SW 1271 (cell line): ENCODE measurements around the gene NBR1.
"Not testable (repeated sequence)": the region's sequence is repeated elsewhere in the genome, so short reads cannot be mapped to it uniquely, and the experiment has no call there.

Source experiments
- DNase-seq, 2 experiments: peaks; one replicate each; lab custom pipeline; 2025; lab: John Stamatoyannopoulos, UW

The NBR1 gene

GRCh38 chr17:43153197-43153835 lies 17.7 kb upstream of the NBR1 start:
- DNase-seq, result not testable (repeated sequence)

GRCh38 chr17:43155666-43156065 lies 15.3 kb upstream of the NBR1 start:
- no peak for DNase-seq

- DNase-seq, result not testable (repeated sequence)
Observed at GRCh38 chr17:43159232-43159631, 11.8 kb upstream of the NBR1 start.

- not testable (repeated sequence) for DNase-seq
Observed at GRCh38 chr17:43159957-43160356, 11.1 kb upstream of the NBR1 start.

- not testable (repeated sequence) for DNase-seq
Observed at GRCh38 chr17:43165971-43166370, 5.0 kb upstream of the NBR1 start.

DNA sequence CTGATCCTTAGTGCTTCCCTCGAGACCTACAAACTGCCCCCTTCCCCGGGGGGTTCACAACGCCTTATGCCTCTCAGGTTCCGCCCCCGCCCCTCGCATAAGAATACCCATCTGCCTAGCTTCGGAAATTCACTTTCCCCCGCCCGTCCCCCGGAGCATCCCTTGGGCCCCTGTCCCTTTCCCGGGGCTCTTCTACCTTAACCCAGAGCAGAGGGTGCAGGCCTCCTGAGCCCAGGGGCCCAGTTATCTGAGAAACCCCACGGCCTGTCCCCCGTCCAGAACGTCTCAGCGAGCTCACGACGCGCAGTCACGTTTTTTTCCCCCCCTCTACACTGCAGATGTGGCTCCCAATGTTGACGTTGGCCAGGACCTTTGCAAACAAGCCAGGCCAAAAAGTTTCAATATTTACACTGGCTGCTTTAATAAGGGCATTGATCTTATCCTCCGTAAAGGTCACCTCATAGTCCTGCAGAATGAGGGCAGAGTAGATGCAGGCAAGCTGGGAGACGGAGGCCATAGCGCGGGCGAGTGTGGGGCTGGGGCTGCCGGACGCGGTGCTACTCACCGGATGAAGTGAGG lies 1.4 kb upstream of the NBR1 start:
- DNase-seq, result no peak

DNA sequence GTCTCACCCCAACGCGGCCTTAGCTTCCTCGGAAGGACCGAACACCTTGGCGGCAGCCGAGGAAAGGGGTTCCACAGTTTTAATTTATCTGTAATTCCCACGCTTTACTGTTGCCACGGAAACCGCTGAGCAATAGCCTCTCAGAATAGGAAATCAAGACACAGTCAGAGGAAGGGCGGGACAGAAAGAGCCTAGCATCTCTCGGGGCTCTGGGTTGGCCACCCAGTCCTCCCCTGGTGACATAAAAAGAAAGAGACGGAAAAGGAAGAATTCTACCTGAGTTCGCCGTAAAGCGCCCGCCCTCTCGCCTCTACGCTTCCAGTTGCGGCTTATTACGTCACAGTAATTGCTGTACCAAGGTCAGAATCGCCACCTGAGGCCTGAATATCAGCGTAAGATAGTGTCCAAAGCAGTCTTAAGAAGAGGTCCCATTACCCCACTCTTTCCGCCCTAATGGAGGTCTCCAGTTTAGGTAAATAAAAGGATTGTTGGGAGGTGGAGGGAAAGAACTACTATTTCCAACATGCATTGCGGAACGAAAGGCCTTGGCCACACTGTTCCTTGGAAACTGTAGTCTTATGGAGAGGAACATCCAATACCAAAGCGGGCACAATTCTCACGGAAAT lies 761 bp upstream of the NBR1 start:
- peak; percentile 87 to 99 for DNase-seq

DNA sequence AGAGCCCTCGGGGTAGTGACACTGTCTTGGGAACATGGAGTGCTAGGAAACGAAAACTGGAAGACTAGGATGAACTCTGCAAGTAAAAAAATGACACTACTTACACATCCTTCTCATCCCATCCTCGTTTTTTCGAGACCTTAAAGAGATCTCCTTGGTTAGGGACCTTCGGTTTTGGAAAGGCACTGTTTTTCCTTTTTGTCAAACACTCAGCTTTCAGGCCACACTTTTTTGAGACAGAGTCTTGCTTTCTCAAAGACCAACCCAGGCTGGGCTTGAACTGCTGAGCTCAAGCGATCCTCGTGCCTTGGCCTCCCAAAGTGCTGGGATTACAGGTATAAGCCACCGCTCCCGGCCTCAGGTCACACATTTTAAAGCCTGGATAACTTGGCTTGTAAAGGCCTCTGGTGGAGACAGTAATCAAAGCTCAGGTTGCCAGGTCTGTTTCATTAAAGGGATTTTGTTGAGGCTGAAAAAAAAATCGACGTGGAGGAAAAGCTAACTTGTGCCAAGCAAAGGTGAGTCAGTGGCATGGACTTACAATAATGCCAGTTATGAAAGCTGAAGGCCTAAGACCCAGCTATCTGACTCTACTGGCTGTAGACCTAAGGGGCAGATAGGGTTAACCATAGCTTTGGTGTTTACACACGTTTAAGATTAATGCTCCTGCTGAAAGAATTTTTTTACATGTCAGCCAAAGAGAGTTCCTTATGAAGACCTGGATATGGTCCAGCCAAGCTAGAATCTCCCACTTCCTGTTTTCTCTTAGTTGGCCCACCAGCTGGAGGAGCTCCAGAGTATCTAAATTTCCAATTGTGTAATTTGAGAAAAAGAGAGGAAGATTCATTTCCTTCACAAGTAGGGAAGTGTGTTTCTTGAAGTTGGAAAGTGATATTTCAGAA lies 823 bp downstream of the NBR1 start:
- DNase-seq, result peak; percentile 65 to 87

DNA sequence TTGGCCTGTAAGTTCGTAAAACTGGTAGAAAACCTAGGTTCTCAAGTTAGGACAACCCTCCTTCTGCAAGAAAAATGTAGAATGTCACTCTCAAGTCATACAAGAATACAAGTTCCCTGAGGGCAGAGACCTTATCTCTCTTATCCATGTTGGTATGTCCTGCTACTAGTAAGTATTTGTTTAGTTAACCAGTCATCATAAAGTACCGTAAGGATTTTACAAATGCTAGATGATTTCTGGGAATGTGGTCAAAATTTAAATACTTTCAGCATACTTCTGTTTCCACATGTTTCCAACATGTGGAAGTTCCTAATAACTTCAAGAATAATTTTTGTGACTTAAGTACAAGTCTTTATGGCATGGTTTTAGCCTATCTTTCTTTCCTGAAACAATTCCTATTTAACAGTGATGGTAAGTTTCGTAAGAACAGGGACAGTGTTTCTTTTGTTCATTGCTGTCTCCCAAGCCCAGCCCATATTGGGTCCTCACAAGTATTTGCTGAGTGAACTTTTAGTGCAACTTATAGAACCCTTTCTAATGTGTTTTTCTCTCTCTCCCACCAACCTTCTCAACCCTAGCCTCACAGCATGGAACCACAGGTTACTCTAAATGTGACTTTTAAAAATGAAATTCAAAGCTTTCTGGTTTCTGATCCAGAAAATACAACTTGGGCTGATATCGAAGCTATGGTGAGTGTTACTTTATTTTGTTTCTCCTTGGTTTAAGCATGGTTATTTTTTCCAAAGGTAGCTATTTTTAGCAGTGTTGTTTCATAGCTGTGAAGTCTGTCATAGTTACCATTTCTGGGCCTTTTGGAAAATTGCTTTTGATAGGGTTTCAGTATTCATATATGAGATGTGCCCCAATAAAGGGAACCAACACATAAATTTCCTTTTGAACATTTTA lies 4.5 kb downstream of the NBR1 start:
- peak in 1 of 2 experiments; percentile 5 for DNase-seq

DNA sequence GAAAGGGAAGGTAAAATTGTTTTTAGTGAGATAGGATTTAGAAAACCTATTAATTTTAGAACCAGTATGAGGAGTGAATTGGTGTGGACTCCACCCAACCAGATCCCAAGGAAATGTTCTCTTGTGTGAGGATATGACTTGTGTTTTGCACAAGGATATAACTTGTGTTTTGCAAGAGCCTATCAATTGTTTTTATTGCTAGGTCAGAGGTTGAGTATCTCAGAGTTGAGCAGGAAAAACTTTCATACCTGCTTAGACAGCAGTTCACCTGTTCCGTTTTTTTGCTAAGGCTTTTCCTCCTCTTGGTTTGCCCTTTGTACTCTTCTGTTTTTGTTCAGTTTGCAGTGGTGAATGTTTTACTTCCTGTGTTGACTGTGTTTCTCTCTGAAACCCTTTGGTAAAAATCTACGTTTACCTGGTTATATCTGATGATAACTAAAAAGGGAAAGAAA lies 5.1 kb downstream of the NBR1 start:
- no peak for DNase-seq

- no peak for DNase-seq
Observed at GRCh38 chr17:43183921-43184320, 12.9 kb downstream of the NBR1 start.

GRCh38 chr17:43186656-43187055 lies 15.6 kb downstream of the NBR1 start:
- DNase-seq, result not testable (repeated sequence)

GRCh38 chr17:43193251-43193650 lies 22.2 kb downstream of the NBR1 start:
- no peak for DNase-seq

DNA sequence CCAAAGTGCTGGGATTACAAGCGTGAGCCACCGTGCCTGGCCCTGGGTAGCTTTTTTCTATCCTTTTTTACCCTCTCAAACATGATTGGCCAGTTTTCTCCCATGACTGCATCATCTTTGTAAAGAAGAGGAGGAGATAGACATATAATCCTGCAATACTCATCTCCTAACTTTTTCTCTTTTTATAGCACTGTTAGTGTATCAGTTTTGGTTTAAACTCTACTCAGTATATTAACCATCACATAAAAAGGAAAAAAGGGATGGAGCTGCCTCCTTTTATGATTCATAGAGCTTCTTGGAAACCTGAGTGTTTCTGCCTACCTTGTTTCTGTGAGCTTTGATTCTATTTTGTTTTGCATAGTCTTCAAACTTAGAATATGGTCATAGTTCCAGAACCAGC lies 28.6 kb downstream of the NBR1 start:
- DNase-seq, result no peak

- DNase-seq, result no peak
Observed at GRCh38 chr17:43200127-43200526, 29.1 kb downstream of the NBR1 start.

DNA sequence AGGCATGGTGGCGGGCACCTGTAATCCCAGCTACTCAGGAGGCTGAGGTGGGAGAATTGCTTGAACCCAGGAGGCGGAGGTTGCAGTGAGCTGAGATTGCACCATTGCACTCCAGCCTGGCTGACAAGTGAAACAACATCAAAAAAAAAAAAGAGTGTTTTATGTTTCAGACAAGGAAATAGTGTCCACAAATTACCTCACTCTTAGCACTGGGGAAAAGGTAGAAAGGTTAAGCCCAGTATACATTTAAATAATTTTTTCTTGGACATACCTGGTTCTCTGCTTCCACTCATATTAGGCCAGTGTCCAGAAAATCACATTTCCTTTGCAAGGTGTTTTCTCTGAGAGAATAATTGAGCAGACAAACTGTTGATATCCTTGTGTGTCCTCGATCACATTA lies 32.0 kb downstream of the NBR1 start:
- not testable (repeated sequence) for DNase-seq

DNA sequence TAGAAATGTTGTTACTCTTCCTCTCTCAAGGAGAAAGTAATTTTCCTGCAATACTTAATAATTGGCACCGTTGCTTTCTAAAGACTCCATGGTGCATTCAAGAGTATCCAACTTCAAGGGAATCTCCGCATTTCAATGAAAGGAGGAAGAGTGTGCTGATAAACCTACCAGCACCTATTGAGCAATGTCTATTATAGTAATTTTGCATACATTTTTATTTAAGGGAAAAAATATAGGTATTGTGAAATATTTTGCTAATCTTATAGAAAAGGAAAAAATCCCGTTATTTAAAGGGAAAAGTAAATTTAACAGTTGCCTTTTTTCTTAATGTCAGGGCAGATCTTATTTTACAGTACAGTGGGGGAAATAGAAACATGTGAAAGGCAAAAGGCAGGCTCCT lies 39.6 kb downstream of the NBR1 start:
- no peak for DNase-seq

DNA sequence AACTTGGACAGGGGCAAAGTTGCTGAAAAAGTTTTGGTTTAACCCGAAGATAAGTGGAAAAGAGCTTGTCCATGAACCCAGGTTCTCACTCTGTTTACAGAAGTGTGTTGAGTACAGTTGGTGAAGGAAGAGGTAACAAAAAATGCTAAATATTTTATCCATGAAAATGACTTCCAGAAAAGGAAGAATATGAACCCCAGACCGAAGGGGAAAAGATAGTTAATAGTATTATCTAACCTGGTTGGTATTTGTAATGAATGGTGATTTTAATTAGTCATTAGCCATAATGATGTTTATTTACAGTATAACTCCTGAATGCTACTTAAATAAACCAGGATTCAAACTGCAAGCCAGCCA lies 40.1 kb downstream of the NBR1 start:
- DNase-seq, result no peak

DNA sequence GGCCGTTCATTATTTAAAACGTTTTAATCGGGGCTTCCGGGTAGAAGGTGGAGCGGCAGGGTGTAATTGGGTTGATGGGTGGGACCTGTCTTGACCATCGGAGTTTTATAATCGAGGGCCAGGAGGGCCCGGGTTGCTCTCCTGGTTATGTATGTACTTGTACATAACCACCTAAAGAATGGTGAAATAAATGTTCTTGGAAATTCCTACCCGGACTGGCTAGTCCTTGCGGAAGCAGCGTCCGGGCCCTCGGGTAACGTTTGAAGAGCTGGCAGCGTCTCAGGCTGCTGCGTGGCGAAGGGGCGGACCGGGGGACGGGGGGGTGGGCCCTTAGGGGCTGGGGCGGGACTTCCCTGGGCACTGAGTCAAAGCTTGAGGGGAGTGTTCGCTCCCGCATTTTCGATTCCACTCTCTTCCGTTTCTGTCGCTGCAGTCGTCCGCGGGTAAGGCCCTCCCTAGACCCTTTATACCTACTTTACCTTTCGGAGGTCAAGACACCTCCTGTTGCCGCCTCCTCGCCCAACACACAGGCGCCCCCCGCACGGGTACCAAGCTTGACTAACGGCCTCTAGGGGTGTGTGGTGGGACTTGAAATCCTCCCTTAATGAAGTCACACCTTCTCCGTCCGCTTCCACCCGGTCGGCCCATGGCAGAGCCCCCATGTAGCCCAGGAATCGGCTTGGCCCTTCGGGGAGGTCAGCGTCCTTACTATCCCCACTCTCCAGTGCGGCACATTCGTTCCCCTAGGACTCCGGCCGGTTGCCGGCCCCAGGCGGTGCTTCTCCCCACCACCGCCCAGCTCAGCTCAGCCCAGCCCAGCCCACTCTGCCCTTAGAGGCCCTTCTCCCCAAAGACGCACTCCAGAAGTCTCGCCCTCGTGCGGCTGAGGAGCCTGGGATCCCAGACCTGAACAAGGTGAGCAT lies 40.7 kb downstream of the NBR1 start, which contains the start of gene TMEM106A:
TMEM106A (plus strand) TSS at position 396 of the 923 bp plus-strand sequence. CDS start 1,167 bp downstream, outside the sequence.
- no peak for DNase-seq
